GM19452 (cell line): ENCODE data around the gene KCNIP4.
"Not testable (repeated sequence)": the region's sequence is repeated elsewhere in the genome, so short reads cannot be mapped to it uniquely, and the experiment has no call there.

Experiments
- ATAC-seq: cut with Tn5 transposase; IDR thresholded peaks from one replicate; pipeline ENCODE4 v1.9.1; 2021; ENCODE audit not compliant: unreplicated experiment

Gene KCNIP4

GRCh38 chr4:21948347-21949072 lies at the start of gene KCNIP4:
Gene KCNIP4 (minus strand): TSS chr4:21948772.
- ATAC-seq: no peak

GRCh38 chr4:21996618-21997017 lies 48.0 kb upstream of the KCNIP4 start:
- ATAC-seq: not testable (repeated sequence)

- no peak for ATAC-seq
Measured at GRCh38 chr4:21992330-21992729, 43.8 kb upstream of the KCNIP4 start.

- no peak for ATAC-seq
Measured at GRCh38 chr4:21991562-21991961, 43.0 kb upstream of the KCNIP4 start.

- no peak for ATAC-seq
Measured at GRCh38 chr4:21991050-21991449, 42.5 kb upstream of the KCNIP4 start.

GRCh38 chr4:21989351-21989750 lies 40.8 kb upstream of the KCNIP4 start:
- ATAC-seq: no peak

- ATAC-seq: no peak
Measured at GRCh38 chr4:21986307-21986706, 37.7 kb upstream of the KCNIP4 start.

- ATAC-seq: no peak
Measured at GRCh38 chr4:21982087-21982486, 33.5 kb upstream of the KCNIP4 start.

- ATAC-seq: no peak
Measured at GRCh38 chr4:21979196-21979595, 30.6 kb upstream of the KCNIP4 start.

GRCh38 chr4:21976166-21976565 lies 27.6 kb upstream of the KCNIP4 start:
- no peak for ATAC-seq

GRCh38 chr4:21973850-21974249 lies 25.3 kb upstream of the KCNIP4 start:
- no peak for ATAC-seq

- ATAC-seq: no peak
Measured at GRCh38 chr4:21964762-21965319, 16.3 kb upstream of the KCNIP4 start.

GRCh38 chr4:21962691-21963090 lies 14.1 kb upstream of the KCNIP4 start:
- no peak for ATAC-seq

- no peak for ATAC-seq
Measured at GRCh38 chr4:21960793-21961192, 12.2 kb upstream of the KCNIP4 start.

- ATAC-seq: no peak
Measured at GRCh38 chr4:21954916-21955315, 6.3 kb upstream of the KCNIP4 start.

GRCh38 chr4:21953653-21954052 lies 5.1 kb upstream of the KCNIP4 start:
- ATAC-seq: no peak

- no peak for ATAC-seq
Measured at GRCh38 chr4:21952549-21952948, 4.0 kb upstream of the KCNIP4 start.

- no peak for ATAC-seq
Measured at GRCh38 chr4:21949073-21949457, 493 bp upstream of the KCNIP4 start.

- ATAC-seq: no peak
Measured at GRCh38 chr4:21947791-21948346, 703 bp downstream of the KCNIP4 start.

GRCh38 chr4:21946858-21947257 lies 1.7 kb downstream of the KCNIP4 start:
- no peak for ATAC-seq

- no peak for ATAC-seq
Measured at GRCh38 chr4:21921526-21922180, 26.9 kb downstream of the KCNIP4 start.

- ATAC-seq: no peak
Measured at GRCh38 chr4:21915761-21916160, 32.8 kb downstream of the KCNIP4 start.
